Right lobe of liver (tissue), 4 donors: ENCODE data around the gene FBXL14.

ENCODE experiments used
- POLR2A ChIP-seq: fragments of 450-650 bp; IDR thresholded peaks from one replicate; pipeline ENCODE4 v1.6.1; 2017; ENCODE audit warnings: antibody characterized with exemption, mild to moderate bottlenecking
- TF ChIP-seq, protein P1 (sequence below), 4 donors: fragments of 200-600 bp in 3 of 4; fragments of 450-650 bp in 1 of 4; IDR thresholded peaks; one replicate each; pipeline versions ENCODE4 v1.5.1 to v1.8.0; 2016 to 2022; ENCODE audit warnings: antibody characterized with exemption in 4 of 4, mild to moderate bottlenecking in 2 of 4
- donor health status: DM: no; HTN: no; CAD: no.
- donor health status: DM: no; HTN: no; CAD: no.
- donor health status: DM: no; HTN: yes; CAD: no.

DNA sequence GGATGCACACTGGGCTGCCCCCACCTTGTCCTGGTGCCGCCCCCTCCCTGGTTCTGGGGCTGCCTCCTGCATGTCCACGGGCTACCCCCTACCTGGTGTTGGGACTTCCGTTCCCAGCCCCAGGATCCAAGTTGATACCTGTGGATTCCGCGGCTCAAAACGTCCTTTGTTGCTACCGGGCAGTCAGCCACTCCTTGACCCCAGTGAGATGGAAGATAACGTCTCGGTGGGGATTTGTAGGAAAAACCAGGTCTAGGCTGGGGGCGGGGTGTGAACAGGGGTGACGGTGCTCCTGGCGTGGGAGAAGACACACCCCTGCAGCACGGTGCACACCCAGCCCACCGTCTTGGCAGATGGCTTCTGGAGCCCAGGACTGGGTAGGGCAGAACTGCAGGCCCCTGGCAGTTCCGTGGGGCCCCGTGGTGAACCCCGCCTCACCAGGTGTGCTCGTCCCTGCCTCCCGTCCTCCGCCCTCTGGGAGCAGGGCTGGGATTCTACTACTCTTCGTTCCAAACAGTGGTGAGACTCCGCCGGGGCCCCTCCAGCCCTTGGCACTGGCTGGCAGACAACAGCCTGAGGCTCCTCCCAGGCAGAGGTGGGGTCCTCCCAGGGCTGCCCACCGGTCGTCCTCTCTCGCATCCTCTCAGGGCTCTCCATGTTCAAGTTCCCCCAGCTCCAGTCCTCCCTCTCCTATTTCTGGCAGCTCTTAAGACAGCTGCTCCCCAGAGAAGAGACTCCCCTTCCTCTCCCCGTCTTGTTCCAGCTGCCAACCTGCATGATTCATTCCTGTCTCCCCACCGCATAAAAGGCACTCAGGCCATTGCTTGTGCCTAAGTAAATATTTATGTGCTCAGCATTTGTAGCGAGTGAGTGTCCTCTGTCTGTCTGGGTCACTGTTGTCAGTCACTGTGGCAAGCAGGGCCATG, 75.5 kb downstream of the FBXL14 start:
- no peak for TF ChIP-seq POLR2A
- TF ChIP-seq, protein P1, sequence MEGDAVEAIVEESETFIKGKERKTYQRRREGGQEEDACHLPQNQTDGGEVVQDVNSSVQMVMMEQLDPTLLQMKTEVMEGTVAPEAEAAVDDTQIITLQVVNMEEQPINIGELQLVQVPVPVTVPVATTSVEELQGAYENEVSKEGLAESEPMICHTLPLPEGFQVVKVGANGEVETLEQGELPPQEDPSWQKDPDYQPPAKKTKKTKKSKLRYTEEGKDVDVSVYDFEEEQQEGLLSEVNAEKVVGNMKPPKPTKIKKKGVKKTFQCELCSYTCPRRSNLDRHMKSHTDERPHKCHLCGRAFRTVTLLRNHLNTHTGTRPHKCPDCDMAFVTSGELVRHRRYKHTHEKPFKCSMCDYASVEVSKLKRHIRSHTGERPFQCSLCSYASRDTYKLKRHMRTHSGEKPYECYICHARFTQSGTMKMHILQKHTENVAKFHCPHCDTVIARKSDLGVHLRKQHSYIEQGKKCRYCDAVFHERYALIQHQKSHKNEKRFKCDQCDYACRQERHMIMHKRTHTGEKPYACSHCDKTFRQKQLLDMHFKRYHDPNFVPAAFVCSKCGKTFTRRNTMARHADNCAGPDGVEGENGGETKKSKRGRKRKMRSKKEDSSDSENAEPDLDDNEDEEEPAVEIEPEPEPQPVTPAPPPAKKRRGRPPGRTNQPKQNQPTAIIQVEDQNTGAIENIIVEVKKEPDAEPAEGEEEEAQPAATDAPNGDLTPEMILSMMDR (IDR thresholded peaks at IDR 0.05), result no peak
